NCI-H2227 treated with DMSO at 0.1 percent for 48 hours (cell line): ENCODE measurements around the gene MSI2.

Source experiments
- DNase-seq: peaks from one replicate; lab custom pipeline; 2025; lab: John Stamatoyannopoulos, UW

MSI2 gene

GRCh38 chr17:57541472-57542394 lies 285.4 kb downstream of the MSI2 start:
- peak; percentile 36 for DNase-seq

DNA sequence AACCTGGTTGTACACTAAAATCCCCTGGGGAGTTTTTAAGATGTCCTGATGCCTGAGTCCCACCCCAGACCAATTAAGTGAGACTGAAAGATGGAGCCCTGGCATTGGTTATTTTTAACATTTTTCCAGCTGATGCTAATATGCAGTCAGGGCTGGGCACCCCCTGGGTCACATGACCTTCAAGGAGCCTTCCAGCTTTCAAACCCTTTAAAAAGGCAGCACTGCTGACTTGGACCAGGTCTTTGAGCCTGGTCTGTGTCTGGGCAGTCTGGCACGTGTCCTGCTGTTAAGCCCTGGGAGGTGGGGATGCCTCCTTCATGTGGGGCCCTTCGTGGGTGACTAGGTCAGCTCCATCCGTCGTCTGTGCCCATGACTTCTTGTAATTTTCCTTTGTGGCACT lies 286.2 kb downstream of the MSI2 start:
- DNase-seq: no peak

DNA sequence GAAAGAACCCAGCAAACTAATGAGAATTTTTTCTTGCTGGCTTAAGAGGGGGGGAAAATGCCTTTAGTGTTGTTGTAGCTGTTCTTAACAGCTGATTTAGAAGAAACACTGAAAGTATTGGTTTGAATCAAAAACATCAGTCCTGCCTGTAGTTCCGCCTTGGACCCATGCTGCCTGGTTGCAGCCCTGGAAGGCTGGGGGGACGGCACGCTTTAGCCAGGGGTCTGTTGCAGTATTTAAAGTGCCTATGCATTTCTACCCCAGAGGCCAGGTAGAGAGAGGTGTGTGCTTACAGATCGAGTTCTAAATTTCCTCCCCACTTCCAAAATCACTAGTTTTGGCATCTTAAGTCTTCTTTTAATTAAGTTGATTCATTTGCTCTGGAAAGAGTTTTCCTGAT lies 286.9 kb downstream of the MSI2 start:
- DNase-seq: no peak

GRCh38 chr17:57544401-57544800 lies 288.1 kb downstream of the MSI2 start:
- DNase-seq: no peak

DNA sequence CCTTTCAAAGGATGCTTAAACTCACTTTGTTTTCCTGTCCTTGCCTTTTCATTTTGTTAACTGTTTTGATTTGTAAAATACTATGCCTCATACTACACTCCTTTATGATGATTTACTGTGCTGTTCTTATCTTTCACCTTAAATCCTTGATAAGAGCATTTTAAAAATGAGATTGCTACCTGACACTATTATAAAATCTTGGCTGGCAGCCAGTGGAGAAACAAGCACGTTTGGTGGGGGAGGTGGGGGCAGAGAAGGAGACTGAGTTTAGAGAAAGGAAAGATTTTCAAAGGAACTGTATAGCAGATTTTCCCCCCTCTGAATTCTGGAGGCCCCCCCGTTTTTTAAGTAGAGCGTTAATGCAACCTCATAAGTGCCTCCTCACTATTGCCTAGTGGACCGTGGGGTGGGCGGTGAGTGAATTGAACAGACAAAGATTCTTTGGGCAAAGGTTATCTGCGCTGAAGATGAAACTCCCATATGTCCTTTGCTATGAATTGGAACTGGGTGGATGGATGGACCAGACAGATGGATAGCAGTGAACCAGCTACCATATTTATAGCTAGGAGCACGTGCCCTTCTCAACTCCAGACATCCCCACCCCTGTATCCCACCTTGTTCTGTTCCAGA lies 288.6 kb downstream of the MSI2 start:
- DNase-seq: peak; percentile 95

DNA sequence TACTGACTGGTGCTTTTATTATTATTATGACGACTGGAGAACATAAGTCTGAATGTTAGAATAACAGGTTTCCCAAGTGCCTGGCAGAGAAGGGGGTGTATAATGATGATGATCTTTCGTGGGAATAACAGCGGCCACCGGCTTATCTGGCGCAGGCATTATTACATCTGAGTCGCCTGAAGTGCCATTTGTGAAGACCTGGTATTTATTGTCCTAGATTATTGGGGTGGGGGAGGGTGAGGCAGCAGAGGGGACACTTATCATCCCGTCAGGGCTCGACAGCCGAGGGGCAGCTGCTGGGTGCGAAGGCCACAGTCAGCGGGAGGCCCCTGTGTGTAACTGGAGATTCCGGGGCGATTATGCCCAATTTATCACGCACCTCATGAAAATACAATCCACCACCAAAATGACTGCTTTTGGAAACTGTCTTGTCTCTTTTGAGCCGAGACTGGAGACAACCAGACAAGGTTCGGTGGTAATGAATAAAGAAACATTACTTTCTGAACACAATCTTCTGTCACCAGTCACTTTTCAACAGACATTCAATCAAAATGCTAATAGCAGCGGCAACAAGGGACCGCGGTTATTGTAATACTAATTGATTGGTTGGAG lies 289.5 kb downstream of the MSI2 start:
- no peak for DNase-seq

DNA sequence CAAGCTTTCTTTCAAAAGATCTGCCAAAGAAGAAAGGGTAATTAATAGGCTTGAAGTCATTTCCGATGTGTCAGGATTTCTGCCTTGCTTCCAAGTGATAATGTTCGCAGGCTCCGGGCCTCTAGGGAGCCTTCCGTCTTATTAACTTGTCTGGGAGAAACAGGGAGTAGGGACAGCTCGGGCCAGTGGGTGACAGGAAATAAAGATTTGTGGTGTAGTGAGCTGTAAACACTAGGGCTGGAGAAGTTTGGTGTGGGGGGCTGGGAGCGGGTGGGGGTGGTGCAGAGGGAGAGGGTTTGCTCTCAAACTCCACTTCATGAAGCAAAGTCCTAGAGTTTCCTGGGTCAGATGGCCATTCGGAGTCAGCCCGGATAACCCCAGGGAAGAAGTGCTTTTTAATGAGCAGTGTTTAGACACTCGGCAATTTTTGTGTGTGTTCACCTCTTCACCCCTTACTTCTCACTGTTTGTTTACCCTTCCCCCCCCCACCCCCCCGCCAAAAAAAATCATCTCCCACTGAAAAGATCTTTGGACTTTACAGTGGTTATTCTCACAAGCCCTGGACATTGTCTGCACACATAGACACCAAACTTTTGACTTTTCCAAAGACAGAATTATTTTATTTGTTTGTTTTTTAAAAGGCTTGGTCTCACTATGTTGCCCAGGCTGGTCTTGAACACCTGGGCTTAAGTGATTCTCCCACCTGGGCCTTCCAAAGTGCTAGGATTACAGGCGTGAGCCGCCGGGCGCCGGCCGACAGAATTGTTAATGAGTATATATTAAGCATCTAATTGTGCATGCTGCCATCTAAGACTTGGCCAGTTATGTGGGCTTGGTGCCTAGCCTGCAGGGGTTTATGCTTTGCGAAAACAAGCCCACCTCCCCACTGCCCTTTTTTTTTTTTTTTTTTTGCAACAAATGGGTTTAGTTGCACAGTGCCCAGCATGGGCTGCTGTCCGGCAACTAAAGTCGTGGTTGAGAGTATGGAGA lies 292.4 kb downstream of the MSI2 start:
- DNase-seq: no peak

- DNase-seq: no peak
These were observed 293.1 kb downstream of the MSI2 start for GRCh38 chr17:57549468-57549867.

DNA sequence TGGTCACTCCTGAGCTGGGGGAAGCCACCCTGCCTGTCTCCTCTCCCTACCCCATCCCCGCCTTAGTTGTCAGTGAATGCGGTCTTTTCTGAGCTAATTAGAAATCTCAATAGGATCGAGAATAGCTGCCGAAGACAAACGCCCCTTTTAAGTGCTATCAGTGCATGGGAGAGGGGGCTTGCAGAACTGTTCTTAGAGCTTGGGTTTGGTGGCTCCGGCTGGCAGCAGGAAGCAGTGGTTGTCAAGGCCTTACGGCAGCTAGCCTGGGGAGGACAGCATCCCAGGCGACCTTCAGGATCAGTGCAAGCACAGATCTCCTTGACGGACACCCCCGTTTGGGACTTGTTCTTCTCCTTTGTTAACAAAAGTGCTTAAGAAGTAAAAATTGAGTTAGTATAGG lies 293.7 kb downstream of the MSI2 start:
- peak; percentile 30 for DNase-seq

DNA sequence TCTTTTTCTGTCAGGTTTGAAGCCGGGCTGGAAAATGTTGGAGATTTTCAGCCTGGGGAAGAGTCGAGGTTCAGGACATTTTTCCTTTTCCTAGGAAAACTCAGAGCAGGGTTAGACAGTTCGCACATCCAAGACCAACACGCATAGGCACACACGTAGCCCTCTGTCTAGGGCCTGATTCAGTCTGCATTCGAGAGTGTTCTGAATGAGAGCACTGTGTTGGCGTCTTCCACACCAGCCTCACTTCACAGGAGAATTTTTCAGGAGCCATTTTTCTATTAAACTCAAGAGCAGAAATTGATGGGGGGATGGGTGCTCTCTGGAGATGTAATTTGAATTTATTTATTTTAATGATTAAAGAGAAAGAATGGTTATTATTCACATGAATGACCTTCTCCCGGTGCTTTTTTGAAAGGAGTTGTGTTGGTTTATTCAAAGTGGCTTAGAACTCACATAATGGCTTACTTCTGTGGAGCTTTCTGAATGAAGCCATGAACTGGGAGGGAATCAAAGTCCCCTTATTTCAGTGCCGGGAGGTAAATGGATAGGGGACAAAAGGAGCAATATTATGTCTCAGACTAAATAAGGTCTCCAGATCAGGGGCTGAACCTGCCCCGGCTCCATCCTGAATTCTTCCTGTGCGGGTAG lies 294.5 kb downstream of the MSI2 start:
- DNase-seq: no peak

DNA sequence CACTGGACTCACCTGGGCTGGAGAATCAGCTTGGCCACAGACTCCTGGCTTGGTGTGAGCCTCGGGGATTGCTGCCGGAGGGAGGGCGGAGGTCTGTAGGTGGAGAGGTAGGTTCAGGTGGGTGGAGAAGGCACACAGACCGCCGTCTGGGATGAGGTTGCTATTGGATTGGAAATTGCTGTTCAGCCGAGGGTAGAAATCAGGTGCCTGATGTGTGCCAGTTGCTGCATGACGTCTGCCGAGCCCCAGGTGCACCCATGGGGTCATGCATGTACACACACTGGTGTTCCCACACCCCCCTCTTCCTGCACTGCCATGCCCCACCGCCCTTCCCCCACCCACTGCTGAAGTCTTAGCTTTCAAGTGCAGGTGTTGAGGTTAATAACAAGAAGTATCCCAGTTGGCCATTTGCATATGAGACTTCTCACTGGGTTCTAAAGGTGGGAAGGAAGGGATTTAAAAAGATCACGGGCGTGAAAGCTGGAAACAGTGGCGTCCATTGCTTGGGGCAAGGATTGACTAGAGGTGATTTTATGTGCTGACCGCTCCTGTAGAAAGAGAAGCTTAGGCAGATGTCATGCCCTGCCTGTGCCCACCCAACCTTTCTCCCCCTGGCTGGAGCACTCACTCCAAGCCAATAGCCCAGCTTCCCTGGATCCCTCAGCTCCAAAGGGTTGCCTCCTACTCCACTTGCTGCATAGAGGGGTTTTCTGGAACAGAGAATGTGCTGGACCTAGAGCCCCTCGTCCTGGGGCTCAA lies 295.2 kb downstream of the MSI2 start:
- DNase-seq: no peak

DNA sequence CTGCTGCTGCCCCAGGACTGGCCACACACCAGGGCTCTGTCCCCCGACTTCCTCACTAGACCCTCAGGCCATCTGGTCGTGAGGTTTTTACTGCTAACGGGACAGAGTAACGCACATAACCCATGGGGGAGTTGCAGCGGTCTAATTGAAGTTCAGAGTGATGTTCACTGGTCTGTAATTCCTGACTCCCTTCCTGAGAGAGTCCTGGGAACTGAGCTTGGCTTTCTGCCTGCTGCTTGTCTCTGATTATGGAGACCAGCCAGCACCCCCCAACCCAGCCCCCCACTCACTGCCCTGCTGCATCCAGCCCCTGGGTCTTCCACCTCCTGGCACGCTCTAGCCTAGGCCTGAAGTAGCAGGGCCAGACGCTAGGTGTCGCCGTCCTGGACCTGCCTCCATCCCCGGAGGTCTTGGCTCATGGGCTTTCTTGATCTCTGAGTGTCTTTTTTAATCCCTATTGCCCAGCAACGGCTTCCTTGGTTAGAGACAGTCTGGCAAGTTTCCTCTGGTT lies 295.8 kb downstream of the MSI2 start:
- no peak for DNase-seq

- no peak for DNase-seq
These were observed 297.2 kb downstream of the MSI2 start for GRCh38 chr17:57553526-57553925.

DNA sequence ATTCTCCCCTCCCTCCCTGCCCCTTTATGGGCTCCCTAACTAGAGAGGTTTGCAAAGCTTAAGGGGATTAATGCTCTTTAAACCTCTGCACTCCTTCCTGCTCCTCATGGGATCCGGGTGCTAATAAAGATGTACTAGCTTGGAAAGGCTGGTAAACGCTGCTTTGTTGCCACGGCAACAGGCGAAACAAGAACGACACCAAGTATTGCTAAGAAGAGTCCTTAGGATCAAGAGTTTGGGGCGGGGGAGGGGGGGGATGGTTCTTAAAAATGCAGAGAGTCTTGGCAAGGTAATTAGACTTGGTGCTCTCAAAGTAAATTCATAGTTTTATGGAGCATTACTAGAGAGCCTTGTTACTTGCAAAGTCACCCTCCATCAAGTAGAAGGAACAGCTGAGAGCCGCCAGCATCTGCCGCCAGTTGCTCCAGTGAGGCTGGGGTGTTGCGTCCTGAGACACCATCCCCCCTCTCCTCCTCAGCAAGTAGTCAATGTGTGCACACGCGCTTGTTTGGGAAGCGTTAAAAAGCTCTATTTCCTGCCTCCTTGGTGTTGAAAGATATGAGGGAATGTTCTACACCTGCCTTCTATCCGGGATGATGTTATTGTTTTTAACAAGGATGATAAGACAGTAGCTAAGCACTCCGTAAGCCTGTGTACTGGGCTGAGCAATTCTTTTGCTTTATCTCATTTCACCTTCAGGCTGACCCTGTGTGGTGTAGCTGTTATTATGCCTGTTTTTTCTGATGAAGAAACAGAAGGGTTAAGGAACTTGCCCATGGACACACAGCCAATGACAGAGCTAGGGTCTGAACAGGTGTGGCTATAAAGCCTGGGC lies 297.9 kb downstream of the MSI2 start:
- DNase-seq: peak; percentile 62

GRCh38 chr17:57554826-57555635 lies 298.7 kb downstream of the MSI2 start:
- no peak for DNase-seq

- DNase-seq: no peak
These were observed 299.4 kb downstream of the MSI2 start for GRCh38 chr17:57555636-57556175.

GRCh38 chr17:57556320-57556719 lies 300.0 kb downstream of the MSI2 start:
- DNase-seq: no peak

DNA sequence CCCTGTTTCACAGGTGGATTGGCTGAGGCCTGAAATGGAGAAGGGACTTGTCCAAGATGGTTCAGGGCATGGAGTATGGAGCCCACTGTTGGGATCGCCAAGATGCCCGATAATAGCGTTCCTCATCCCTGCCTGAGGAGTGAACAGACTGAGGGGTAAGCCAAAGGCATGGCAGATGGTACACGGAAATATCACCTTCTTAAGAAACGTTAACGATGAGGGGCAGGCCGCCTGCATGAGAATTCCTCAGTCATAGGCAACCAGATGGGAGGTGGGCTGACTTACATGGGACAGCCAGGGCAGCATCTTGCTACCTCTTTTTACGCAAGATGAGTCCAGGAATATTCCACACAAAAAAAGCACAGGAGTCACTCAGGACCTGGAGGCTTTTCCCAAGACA lies 300.7 kb downstream of the MSI2 start:
- DNase-seq: no peak
